ENCODE measurements around the gene PRKCB.

Gene PRKCB

DNA sequence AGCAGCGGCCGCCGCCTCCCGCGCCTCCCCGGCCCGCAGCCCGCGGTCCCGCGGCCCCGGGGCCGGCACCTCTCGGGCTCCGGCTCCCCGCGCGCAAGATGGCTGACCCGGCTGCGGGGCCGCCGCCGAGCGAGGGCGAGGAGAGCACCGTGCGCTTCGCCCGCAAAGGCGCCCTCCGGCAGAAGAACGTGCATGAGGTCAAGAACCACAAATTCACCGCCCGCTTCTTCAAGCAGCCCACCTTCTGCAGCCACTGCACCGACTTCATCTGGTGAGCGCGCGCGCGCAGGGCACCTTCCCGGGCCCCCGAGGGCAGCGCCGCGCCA, 258 bp downstream of the PRKCB start:
- DNase-seq (ENCODE audit: extremely low read depth in 1 of 2, low read depth in 1 of 2): no peak

DNA sequence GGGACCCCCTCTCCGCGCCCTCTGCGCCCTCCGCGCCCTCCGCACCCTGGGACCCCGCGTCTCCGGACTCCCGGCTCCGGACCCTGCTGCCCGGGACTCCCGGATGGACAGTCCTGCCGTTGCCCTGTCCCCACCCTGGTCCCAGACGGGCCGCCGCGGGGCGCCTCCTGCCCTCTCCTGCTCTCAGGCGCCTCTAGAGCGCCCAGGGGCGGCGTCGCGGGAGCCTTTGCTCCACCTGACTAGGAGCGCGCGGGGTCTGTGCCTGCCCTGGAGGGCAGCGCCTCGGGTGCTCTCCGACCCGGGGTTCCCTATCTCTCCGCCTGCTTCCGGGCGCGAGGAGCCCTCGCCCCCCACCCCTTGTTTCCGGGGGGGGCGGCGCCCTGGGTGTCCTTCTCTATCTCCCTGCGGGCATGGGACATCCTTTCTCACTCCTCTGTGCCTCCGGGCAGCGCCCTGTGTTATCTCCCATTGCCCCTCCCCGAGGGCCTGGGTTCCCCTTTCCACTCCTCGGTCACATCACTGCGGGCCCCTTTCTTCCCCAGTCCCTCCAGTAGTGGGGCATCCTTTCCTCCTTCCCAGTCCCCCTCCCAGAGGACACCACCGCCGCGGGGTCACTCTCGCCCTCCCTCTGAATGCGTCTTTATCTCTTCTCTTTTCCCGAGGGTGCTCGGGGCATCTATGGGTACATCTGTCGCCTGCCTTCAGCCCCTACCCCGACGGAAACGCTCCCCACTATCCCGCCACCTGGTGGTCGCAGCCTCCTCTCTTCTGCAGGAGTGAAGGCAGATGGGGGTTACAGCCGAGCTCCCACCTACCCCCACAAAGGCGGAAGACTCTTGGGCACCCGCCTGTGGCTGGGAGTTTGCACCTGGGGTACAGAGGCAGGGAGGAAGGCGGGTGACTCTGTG, 875 bp downstream of the PRKCB start:
- peak; percentile 37 to 47 for DNase-seq (ENCODE audit: extremely low read depth in 1 of 2, low read depth in 1 of 2)

DNA sequence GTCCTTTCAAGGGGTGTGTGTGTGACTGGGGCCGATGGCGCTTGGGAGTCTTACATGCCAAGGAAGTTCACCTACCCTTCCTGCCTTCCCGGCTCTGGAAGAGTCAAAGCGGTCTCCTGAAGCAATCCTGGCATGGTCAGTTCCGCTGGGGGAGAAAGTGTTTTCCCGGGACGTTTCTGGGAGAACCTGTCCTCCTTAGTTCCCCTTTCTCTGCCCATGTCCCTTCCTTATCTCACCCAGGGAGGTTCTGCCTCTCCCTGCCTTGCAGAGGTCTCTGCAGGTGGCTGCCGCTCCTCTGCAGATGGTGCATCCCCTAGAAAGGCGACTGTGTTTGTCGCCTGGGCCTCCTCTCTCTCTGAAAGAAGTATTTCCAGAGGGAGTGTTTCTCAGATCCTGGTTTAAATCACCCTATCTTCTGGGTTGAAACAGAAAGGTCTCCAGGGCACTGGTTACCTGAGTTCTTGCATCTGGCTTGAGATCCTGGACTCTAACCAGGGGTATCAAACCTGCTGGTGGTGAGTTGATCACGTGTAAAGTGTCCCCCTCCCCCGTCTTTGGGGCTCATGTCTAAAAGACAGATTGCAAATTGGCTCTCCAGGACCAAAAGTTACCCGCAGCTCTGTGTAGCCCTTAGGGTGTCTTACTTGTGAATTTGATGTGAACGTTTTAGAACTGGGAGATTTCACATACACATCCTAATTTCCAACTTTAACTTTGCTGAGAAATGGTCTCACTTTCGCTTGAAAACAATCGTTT, 1.9 kb downstream of the PRKCB start:
- DNase-seq (ENCODE audit: extremely low read depth in 1 of 2, low read depth in 1 of 2): no peak

DNA sequence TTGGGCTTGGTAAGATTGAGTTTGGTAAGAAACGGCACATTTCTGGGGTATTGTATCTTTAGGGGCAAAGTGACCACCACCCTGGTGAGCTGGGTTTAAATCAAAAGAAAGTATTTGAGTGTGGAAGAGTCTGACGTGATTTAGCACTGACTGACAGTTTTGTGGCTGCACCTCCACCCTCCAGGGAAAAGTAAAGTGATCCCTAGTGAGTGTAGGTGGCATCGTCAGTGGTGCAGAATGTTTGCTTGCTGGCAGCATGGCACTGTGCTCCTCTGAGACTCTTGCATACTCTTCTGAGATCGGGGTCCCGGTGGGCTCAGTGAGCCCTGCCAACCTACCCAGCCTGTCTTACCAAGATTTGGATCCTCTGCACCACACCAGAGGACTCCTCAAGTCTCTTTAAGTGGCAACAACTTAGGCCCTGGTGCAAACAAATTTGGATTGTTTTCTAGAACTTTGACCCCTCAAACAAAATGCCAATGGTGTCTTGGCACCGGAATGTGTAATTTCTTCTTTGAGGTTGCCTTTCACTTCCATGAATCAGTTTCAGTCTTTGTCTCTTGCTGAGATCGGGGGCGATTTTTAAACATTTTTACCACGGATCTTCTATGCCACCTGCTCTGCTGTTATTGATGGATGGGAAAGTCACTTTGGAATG, 2.8 kb downstream of the PRKCB start:
- DNase-seq (ENCODE audit: extremely low read depth in 1 of 2, low read depth in 1 of 2): no peak

DNA sequence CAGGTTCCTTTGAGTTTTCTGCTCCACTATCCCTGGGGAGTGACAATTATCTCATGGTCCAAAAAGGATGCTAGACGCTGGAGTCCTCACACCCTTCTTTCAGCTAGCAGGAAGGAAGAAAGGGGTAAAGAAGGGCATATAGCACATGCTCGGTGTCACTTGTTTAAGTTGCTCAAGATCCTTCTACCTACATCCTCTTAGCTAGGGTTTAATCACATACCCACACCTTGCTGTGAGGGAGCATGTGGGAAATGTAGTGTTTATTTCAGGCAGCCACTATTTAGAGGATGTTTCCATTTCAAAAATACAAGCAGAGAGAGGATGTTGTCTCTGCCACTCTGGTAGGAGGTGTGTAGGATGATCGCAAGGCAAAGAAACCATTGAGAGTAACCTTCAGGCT, 4.5 kb downstream of the PRKCB start:
- DNase-seq (ENCODE audit: extremely low read depth in 1 of 2, low read depth in 1 of 2): no peak

- DNase-seq (ENCODE audit: extremely low read depth in 1 of 2, low read depth in 1 of 2): peak in 1 of 2 donors; percentile 47
Observed at GRCh38 chr16:23842137-23842600, 6.4 kb downstream of the PRKCB start.

DNA sequence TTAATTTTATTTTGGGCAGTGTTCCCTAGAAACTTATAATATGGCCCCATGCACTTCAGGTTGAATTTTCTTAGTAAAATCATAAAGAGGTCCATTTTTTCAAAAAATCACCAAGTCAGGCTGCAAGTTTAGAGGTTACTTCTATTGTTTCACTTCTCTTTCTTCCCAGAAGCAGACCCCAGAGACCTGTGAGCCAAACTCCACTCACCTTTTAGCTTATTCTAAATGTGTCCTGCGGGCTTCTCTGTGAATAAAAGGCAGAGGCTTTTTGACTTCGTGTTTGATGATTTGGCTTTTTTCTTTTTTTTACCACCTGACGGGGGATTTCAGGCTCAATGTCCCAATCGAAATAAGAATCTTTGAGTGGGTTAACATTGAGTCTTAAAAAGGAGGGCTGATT, 7.4 kb downstream of the PRKCB start:
- DNase-seq (ENCODE audit: extremely low read depth in 1 of 2, low read depth in 1 of 2): no peak

- DNase-seq (ENCODE audit: extremely low read depth in 1 of 2, low read depth in 1 of 2): no peak
Observed at GRCh38 chr16:23847251-23847650, 11.5 kb downstream of the PRKCB start.

GRCh38 chr16:23847948-23848347, 12.2 kb downstream of the PRKCB start:
- DNase-seq (ENCODE audit: extremely low read depth in 1 of 2, low read depth in 1 of 2): no peak

DNA sequence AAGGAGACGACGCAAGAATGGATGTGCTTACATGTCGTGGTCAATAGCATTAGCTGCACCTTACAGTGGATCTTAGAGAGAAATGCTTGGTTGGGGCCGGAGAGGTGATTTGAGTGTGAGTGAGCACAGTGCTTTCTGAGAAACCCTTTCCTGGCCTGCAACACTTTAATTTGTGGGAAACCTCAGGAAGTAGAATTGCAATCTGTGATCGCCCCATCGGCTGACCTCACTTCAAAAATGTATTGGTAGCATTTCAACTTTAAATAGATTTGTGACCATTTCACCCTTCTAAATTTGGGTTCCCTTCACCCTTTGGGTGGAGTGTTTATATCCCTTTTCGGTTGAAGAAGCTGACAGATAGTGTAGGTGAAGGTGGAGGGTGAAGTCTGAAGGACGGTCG, 13.2 kb downstream of the PRKCB start:
- DNase-seq (ENCODE audit: extremely low read depth in 1 of 2, low read depth in 1 of 2): no peak

GRCh38 chr16:23852794-23853562, 17.2 kb downstream of the PRKCB start:
- DNase-seq (ENCODE audit: extremely low read depth in 1 of 2, low read depth in 1 of 2): no peak

GRCh38 chr16:23855010-23855409, 19.2 kb downstream of the PRKCB start:
- DNase-seq (ENCODE audit: extremely low read depth in 1 of 2, low read depth in 1 of 2): no peak

- no peak for DNase-seq (ENCODE audit: extremely low read depth in 1 of 2, low read depth in 1 of 2)
Observed at GRCh38 chr16:23856251-23856709, 20.5 kb downstream of the PRKCB start.

DNA sequence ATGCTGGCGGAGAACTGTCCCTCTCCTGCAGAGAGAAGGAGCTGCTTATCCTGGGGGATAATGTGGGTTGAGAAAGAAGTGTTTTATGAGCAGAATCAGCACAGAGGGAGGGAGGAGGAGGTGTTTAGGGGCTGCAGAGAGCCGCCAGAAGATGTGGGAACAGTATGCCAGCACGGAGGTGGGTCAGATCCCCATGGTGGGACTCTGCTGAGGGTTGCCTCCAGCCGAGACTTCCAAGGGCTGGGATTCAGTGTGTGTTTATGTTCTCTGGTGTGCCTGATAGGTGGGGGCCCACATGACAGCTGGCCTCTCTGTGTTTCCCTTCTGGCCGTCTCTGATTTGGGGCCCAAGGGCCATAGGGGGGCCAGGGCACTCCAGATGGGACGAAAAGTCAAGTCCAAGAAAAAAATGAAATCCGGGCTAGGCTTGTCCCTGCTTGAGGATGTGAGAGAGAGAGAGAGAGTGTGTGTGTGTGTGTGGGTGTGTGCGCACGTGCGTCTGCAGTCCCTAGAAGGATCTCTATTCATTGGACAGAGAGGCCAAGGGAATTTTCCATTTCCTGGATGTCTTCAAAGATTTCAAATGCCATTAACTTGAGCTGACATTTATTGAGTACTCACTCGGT, 21.6 kb downstream of the PRKCB start:
- DNase-seq (ENCODE audit: extremely low read depth in 1 of 2, low read depth in 1 of 2): no peak

- DNase-seq (ENCODE audit: extremely low read depth in 1 of 2, low read depth in 1 of 2): no peak
Observed at GRCh38 chr16:23857881-23858269, 22.1 kb downstream of the PRKCB start.

DNA sequence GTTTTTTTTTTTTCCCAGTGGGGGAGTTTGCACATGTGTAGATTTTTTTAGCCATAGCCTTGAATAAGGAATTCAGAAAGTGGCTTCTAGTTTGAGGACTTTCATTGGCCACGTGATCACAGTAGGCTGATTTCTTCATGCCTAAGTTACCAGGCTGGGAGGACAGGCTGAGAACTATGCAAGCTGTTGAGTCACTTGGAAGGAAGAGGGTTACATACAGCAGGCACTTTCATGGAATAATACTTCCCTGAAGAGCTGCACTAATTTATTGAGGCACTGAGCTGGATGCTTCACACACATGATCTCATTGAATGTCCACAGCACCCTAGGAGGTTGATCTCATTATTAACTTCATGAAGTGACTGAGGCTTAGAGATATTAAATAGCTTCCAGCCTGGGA, 22.8 kb downstream of the PRKCB start:
- DNase-seq (ENCODE audit: extremely low read depth in 1 of 2, low read depth in 1 of 2): no peak

DNA sequence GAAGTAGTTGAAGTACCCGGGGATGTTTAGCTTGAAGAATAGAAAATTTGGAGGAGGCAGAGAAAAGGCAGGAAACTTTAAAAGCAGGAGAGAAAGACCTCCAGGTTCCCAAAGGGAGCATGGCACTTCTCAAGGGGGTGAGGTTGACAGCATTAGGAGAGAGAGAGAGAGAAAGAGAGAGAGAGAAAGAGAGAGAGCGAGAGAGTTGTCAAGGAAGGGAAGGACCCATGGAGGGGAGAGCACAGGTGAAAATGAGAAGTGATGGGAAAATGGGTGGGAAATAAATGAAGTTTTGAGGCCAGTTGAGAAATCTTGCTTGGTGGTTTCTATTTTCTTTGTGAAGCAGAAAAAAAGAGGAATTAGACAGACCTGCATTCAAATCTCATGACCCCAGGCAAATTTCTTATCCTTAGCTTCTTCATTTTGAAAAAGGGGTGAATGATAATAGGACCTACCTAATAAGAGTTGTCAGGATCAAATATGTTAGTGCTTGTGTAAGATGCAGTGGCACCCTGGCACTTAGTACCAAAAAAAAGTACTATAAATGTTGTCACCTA, 24.0 kb downstream of the PRKCB start:
- DNase-seq (ENCODE audit: extremely low read depth in 1 of 2, low read depth in 1 of 2): no peak

GRCh38 chr16:23861874-23862273, 26.1 kb downstream of the PRKCB start:
- DNase-seq (ENCODE audit: extremely low read depth in 1 of 2, low read depth in 1 of 2): no peak

GRCh38 chr16:23862556-23862955, 26.8 kb downstream of the PRKCB start:
- DNase-seq (ENCODE audit: extremely low read depth in 1 of 2, low read depth in 1 of 2): no peak
